Esophagus (tissue), 2 donors: Measurements from ENCODE around the gene ADGRG2. TPM values are rescaled to one million over a fixed set of nuclear protein-coding genes. Genes with fewer than 3 reads are reported as not detected.
"Not testable (repeated sequence)": the region's sequence is repeated elsewhere in the genome, so short reads cannot be mapped to it uniquely, and the experiment has no call there.

ENCODE experiments used
- H3K27ac ChIP-seq, 2 donors: one replicate each; pipeline ENCODE4 v1.5.1; 2013; ENCODE audit warnings: low read depth in 2 of 2, mild to moderate bottlenecking in 2 of 2, inconsistent platforms in 1 of 2, low read length in 1 of 2, moderate library complexity in 1 of 2
- H3K27me3 ChIP-seq, 2 donors: one replicate each; pipeline ENCODE4 v1.6.1; 2013; ENCODE audit warnings: low read length in 2 of 2, control low read depth in 1 of 2, mild to moderate bottlenecking in 1 of 2; ENCODE audit not compliant: insufficient read depth in 2 of 2, control insufficient read depth in 1 of 2
- H3K36me3 ChIP-seq, 2 donors: one replicate each; pipeline ENCODE4 v1.6.1; 2013; ENCODE audit warnings: low read length in 1 of 2; ENCODE audit not compliant: control insufficient read depth in 2 of 2, insufficient read depth in 2 of 2
- H3K4me1 ChIP-seq, 2 donors: one replicate each; pipeline ENCODE4 v1.6.1; 2013; ENCODE audit warnings: low read length in 1 of 2; ENCODE audit not compliant: control insufficient read depth in 2 of 2, insufficient read depth in 2 of 2
- H3K4me3 ChIP-seq, 2 donors: one replicate each; pipeline ENCODE4 v1.5.1; 2013; ENCODE audit warnings: low read length in 2 of 2, mild to moderate bottlenecking in 2 of 2, low read depth in 1 of 2, moderate library complexity in 1 of 2
- H3K9me3 ChIP-seq, 2 donors: one replicate each; pipeline ENCODE4 v1.6.1; 2013; ENCODE audit warnings: mild to moderate bottlenecking in 2 of 2, low read depth in 1 of 2, low read length in 1 of 2, moderate library complexity in 1 of 2; ENCODE audit not compliant: control insufficient read depth in 2 of 2, insufficient read depth in 1 of 2
- WGBS, 2 donors: extraction: QIAGEN DNeasy Blood & Tissue Kit; methylation state at CpG; one replicate each; pipeline ENCODE4 v1.1.7; 2013; 5-methylcytosine and 5-hydroxymethylcytosine counted together
- polyA plus RNA-seq, 2 donors: library from polyadenylated mRNA; stranded (reverse); fragments of 200-250 nt; gene quantifications; one replicate each; pipeline ENCODE4 v1.2.3, GENCODE V29; 2013
- donor health status: healthy with polysubstance abuse.
- donor health status: Bipolar disorder and iron deficiency.

Gene ADGRG2
- polyA plus RNA-seq, 2 donors, result 0.14 to 0.29 TPM

GRCh38 chrX:19019996-19020395 lies 102.3 kb downstream of the ADGRG2 start:
- Histone ChIP-seq H3K9me3 (no peaks in the 10 kb centered on the region), H3K27ac (no peak overlapping the region), H3K4me3 (no peak overlapping the region), H3K36me3 (no peaks in the 10 kb centered on the region), H3K27me3 (no peaks in the 10 kb centered on the region), H3K4me1 (no peaks in the 10 kb centered on the region)
- 98 to 99% methylated on average over 2 of the region's 2 CpGs for WGBS, 2 donors

DNA sequence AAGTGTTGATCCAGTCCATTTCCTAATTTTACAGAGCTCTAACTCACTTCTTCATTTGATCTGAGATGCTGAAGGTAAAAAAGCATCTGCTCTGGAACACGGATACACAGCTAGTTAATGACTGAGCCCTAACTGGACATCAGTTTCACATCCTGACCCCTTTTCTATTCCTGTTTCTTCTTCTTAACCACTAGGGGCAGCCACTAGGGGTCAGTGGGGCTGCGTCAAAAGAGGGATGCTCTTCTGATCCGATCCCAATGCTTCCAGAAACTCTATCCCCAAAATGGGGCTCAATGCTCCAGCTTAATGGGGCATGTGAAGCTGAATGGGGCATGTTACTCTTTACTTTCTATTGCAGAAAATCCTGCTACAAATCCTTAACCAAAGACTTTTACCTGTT lies 105.0 kb downstream of the ADGRG2 start:
- no peak overlapping the region for H3K4me3 ChIP-seq
- 49 to 55% methylated on average over 3 of the region's 3 CpGs for WGBS, 2 donors
- H3K27me3 ChIP-seq, result no peaks in the 10 kb centered on the region
- H3K4me1 ChIP-seq, result no peaks in the 10 kb centered on the region
- no peak overlapping the region for H3K27ac ChIP-seq
- H3K9me3 ChIP-seq, result no peaks in the 10 kb centered on the region
- no peaks in the 10 kb centered on the region for H3K36me3 ChIP-seq

DNA sequence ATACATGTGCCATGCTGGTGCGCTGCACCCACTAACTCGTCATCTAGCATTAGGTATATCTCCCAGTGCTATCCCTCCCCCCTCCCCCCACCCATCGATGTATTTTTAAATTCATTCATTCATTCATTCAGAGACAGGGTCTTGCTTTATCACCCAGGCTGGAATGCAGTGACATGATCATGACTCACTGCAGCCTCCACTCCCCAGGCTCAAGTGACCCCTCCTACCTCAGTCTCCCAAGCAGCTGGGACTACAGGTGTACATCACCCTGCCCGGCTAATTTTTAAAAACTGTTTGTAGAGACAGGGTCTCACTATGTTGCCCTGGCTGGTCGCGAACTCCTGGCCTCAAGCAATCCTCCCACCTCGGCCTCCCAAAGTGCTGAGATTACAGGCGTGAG lies 105.7 kb downstream of the ADGRG2 start:
- not testable (repeated sequence) for H3K9me3 ChIP-seq, H3K27ac ChIP-seq, H3K4me1 ChIP-seq, H3K36me3 ChIP-seq, H3K27me3 ChIP-seq, H3K4me3 ChIP-seq
- 94 to 97% methylated on average over 7 to 8 of the region's 8 CpGs for WGBS, 2 donors

DNA sequence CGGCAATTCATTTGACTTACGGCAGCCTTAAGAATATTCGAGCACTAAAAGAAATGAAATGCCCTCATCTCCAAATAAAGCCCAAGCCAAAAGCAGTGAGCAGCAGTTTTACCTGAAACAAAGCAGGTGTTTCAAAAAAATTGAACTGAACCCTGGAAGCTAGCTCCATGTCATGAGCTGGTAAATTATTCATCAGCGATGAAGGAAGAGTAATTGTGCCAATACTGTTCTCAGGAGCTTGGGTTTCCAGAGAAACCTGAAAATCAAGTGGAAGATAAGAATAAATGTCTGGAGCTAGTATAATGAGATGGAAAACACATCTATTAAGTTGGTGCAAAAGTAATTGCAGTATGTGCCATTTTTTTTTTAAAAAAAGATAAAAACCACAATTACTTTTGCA lies 114.4 kb downstream of the ADGRG2 start:
- no peaks in the 10 kb centered on the region for H3K27me3 ChIP-seq
- WGBS, 2 donors, result 85 to 97% methylated on average over 4 of the region's 4 CpGs
- no peaks in the 10 kb centered on the region for H3K9me3 ChIP-seq
- no peaks in the 10 kb centered on the region for H3K36me3 ChIP-seq
- H3K4me1 ChIP-seq, result no peaks in the 10 kb centered on the region
- no peak overlapping the region for H3K4me3 ChIP-seq
- H3K27ac ChIP-seq, result no peak overlapping the region

- no peak overlapping the region for H3K4me3 ChIP-seq
- WGBS, 2 donors, result 75 to 77% methylated on average over 7 of the region's 7 CpGs
- H3K27me3 ChIP-seq, result no peaks in the 10 kb centered on the region
- no peaks in the 10 kb centered on the region for H3K36me3 ChIP-seq
- no peaks in the 10 kb centered on the region for H3K9me3 ChIP-seq
- H3K4me1 ChIP-seq, result no peaks in the 10 kb centered on the region
- H3K27ac ChIP-seq, result no peak overlapping the region
Measured at GRCh38 chrX:19007011-19007410, 115.3 kb downstream of the ADGRG2 start.

DNA sequence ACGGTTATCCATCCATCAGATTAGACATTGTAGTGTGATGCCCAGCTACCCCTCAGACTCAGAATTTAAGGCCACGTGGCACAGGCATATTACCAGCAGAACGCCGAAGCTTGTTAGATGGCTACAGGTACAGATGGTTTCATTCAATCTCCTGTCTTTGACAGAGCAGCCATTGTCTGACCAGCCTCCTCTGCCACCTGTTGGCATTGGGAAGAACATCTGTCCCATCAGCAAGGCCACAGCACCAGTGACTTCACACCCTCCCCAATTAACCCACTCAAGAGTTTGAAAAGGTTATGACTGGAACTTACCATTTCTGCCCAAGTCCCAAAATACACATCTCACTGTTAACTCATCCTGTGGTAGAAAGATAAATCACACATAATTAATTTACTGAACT lies 116.4 kb downstream of the ADGRG2 start:
- H3K36me3 ChIP-seq, result no peaks in the 10 kb centered on the region
- H3K27ac ChIP-seq, result no peak overlapping the region
- H3K9me3 ChIP-seq, result no peaks in the 10 kb centered on the region
- WGBS, 2 donors, result 78 to 82% methylated on average over 4 of the region's 4 CpGs
- no peaks in the 10 kb centered on the region for H3K27me3 ChIP-seq
- H3K4me1 ChIP-seq, result no peaks in the 10 kb centered on the region
- H3K4me3 ChIP-seq, result no peak overlapping the region

- H3K27ac ChIP-seq, result no peak overlapping the region
- H3K27me3 ChIP-seq, result no peaks in the 10 kb centered on the region
- no peaks in the 10 kb centered on the region for H3K36me3 ChIP-seq
- H3K4me1 ChIP-seq, result no peaks in the 10 kb centered on the region
- WGBS, 2 donors, result 81 to 82% methylated on average over 5 of the region's 5 CpGs
- no peaks in the 10 kb centered on the region for H3K9me3 ChIP-seq
- H3K4me3 ChIP-seq, result no peak overlapping the region
Measured at GRCh38 chrX:19003756-19004155, 118.5 kb downstream of the ADGRG2 start.

- 61 to 70% methylated on average over 1 of the region's 1 CpG for WGBS, 2 donors
- Histone ChIP-seq H3K4me1 (no peaks in the 10 kb centered on the region), H3K27ac (no peak overlapping the region), H3K4me3 (no peak overlapping the region), H3K27me3 (no peaks in the 10 kb centered on the region), H3K9me3 (no peaks in the 10 kb centered on the region), H3K36me3 (no peaks in the 10 kb centered on the region)
Measured at GRCh38 chrX:18998653-18999052, 123.6 kb downstream of the ADGRG2 start.

DNA sequence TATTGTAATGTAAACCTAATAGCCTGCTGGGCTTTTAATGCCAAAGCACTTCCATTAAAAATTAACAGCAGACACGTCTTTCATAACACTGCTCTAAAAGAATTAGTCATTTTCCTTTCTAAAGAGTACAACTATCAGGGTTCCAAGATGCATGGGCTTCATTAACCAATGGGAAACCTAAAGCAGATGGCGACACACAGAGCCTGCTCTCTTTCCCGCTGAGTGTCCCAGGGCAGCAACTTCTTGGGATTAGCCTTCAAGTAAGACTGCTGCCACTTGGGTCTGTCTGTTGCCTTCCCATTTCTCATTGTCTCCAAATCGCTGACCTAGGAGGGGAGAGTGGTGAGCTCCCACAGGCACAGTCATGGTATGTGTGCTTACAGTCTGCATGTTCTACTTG lies 124.4 kb downstream of the ADGRG2 start:
- Histone ChIP-seq H3K27ac (no peak overlapping the region), H3K4me1 (no peaks in the 10 kb centered on the region), H3K9me3 (no peaks in the 10 kb centered on the region), H3K36me3 (no peaks in the 10 kb centered on the region), H3K4me3 (no peak overlapping the region), H3K27me3 (no peaks in the 10 kb centered on the region)
- WGBS, 2 donors, result 70 to 79% methylated on average over 4 of the region's 4 CpGs

DNA sequence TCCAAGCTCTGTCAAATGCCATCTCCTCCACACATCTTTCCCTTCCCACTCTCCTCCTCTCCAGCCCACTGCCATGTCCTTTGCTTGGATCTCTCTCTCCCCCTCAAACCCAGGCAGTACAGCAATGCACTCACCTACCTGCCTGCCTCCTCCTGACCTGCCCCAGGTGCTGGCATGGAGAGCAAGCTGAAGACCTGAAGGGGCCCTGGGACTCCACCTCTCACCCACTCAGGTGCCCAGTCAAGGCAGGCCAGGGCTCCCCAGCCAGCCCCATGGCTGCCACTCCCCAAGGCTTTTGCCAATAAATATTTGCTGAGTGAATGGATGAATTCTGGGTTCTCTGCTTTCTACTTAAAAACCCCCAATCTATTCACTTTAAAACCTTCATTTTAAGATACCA lies 125.7 kb downstream of the ADGRG2 start:
- Histone ChIP-seq H3K27me3 (no peaks in the 10 kb centered on the region), H3K36me3 (no peaks in the 10 kb centered on the region), H3K9me3 (no peaks in the 10 kb centered on the region), H3K4me1 (no peaks in the 10 kb centered on the region), H3K4me3 (no peak overlapping the region), H3K27ac (no peak overlapping the region)
